ENCODE data around the gene PFDN6. TPM values are rescaled to one million over a fixed set of nuclear protein-coding genes. Genes with fewer than 3 reads are reported as not detected.

The PFDN6 gene
- total and polyA plus RNA-seq, 2 experiments from 2014 or later: 56.1 to 62.2 TPM

GRCh38 chr6:33278392-33278741 lies 11.0 kb upstream of the PFDN6 start:
- no peaks in the 10 kb centered on the region for H3K9me2 ChIP-seq (ENCODE audit: insufficient read depth)
- Mint-ChIP-seq H3K4me1 (peaks cover 38% of the 10 kb centered on the region), H3K9me3 (no peaks in the 10 kb centered on the region), H3K27ac (no peak overlapping the region), H3K27me3 (ENCODE audit: insufficient read depth, low read depth, poor library complexity) (peaks cover 17% of the 10 kb centered on the region), H3K36me3 (ENCODE audit: low read depth) (peaks cover 80% of the 10 kb centered on the region), H3K4me3 (peak overlapping the region; percentile 82; the same call in 2 of the 3 replicates)
- H3K4me3 ChIP-seq: peak overlapping the region; percentile 99
- no peak overlapping the region for H2AFZ ChIP-seq
- peaks cover 33% of the 10 kb centered on the region for H4K20me1 ChIP-seq (replicated peaks; ENCODE audit: insufficient read depth)
- H3K27ac ChIP-seq (ENCODE audit: low read depth): peak overlapping the region; percentile 39; the same call in 1 of the 2 replicates
- ATAC-seq: no peak
- peaks cover 59% of the 10 kb centered on the region for H3F3A ChIP-seq (replicated peaks; ENCODE audit: low read depth)
- no peak for DNase-seq (ENCODE audit: low spot score)
- H3K4me2 ChIP-seq: peak overlapping the region; percentile 100
- TF ChIP-seq EZH2phosphoT487 (IDR thresholded peaks at IDR 0.05; ENCODE audit: unreplicated experiment): no peak
- no peak for TF ChIP-seq ZNF114 (CRISPR knock-in tag; IDR thresholded peaks at IDR 0.05)
- no peak for TF ChIP-seq CTCF (conservative IDR thresholded peaks at IDR 0.05; ENCODE audit: low read depth in 2 of 2)
- no peak for TF ChIP-seq ZNF331 (CRISPR knock-in tag; IDR thresholded peaks at IDR 0.05; ENCODE audit: low read depth)
- TF ChIP-seq JUNB (IDR thresholded peaks at IDR 0.05; ENCODE audit: unreplicated experiment): no peak
- TF ChIP-seq ETS1 (IDR thresholded peaks at IDR 0.05): no peak
- H3K36me3 ChIP-seq (ENCODE audit: insufficient read depth): peaks cover 32% of the 10 kb centered on the region
- H3K27me3 ChIP-seq (ENCODE audit: insufficient read depth): no peaks in the 10 kb centered on the region
- peaks cover 26% of the 10 kb centered on the region for H3K79me2 ChIP-seq (replicated peaks; ENCODE audit: insufficient read depth)
- H3K4me1 ChIP-seq (ENCODE audit: insufficient read depth): peaks cover 42% of the 10 kb centered on the region

GRCh38 chr6:33278810-33279209 lies 10.6 kb upstream of the PFDN6 start:
- ATAC-seq (no peak), DNase-seq (ENCODE audit: low spot score) (no peak)
- Mint-ChIP-seq H3K27ac (no peak overlapping the region), H3K4me1 (peaks cover 34% of the 10 kb centered on the region), H3K36me3 (ENCODE audit: low read depth) (peaks cover 77% of the 10 kb centered on the region), H3K4me3 (no peak overlapping the region), H3K9me3 (no peaks in the 10 kb centered on the region), H3K27me3 (ENCODE audit: insufficient read depth, low read depth, poor library complexity) (peaks cover 16% of the 10 kb centered on the region)
- Histone ChIP-seq H4K20me1 (replicated peaks; ENCODE audit: insufficient read depth) (peaks cover 28% of the 10 kb centered on the region), H3K4me3 (no peak overlapping the region), H3K36me3 (ENCODE audit: insufficient read depth) (peaks cover 27% of the 10 kb centered on the region), H3K79me2 (replicated peaks; ENCODE audit: insufficient read depth) (peaks cover 21% of the 10 kb centered on the region), H3K9me2 (ENCODE audit: insufficient read depth) (no peaks in the 10 kb centered on the region), H3F3A (replicated peaks; ENCODE audit: low read depth) (peaks cover 55% of the 10 kb centered on the region), H3K4me2 (peak overlapping the region; percentile 100; the same call in 1 of the 2 replicates), H2AFZ (no peak overlapping the region), H3K27me3 (ENCODE audit: insufficient read depth) (no peaks in the 10 kb centered on the region), H3K27ac (ENCODE audit: low read depth) (peak overlapping the region; percentile 39; the same call in 1 of the 2 replicates), H3K4me1 (ENCODE audit: insufficient read depth) (peaks cover 37% of the 10 kb centered on the region)
- TF ChIP-seq STAT1 (IDR thresholded peaks at IDR 0.05; ENCODE audit: unreplicated experiment) (no peak), REST (IDR thresholded peaks at IDR 0.05; ENCODE audit: unreplicated experiment) (no peak), CREB1 (CRISPR knock-in tag; IDR thresholded peaks at IDR 0.05; ENCODE audit: low read depth) (no peak), EZH2 (IDR thresholded peaks at IDR 0.05; ENCODE audit: low read depth, unreplicated experiment) (no peak), JUNB (IDR thresholded peaks at IDR 0.05; ENCODE audit: unreplicated experiment) (no peak), POLR2AphosphoS5 (IDR thresholded peaks at IDR 0.05; ENCODE audit: low read depth) (no peak)
